K562 (cell line): Measurements from ENCODE around the gene ATP2B1. TPM values are rescaled to one million over a fixed set of nuclear protein-coding genes. Genes with fewer than 3 reads are reported as not detected.

Source experiments
- CBFB ChIP-seq: sonication (generic); formaldehyde crosslinking; IDR thresholded peaks from 2 replicates; pipeline ENCODE4 v1.4.0; 2020; ENCODE audit warnings: mild to moderate bottlenecking, missing genetic modification reagents
- CBX8 ChIP-seq: fragments of 200-600 bp; sonication (generic); IDR thresholded peaks from 2 replicates; pipeline ENCODE4 v1.6.1; 2012; ENCODE audit warnings: borderline replicate concordance, mixed run types, low read depth, mild to moderate bottlenecking, moderate library complexity, mixed read lengths, low read length, control low read depth, inconsistent platforms; ENCODE audit not compliant: poor library complexity, severe bottlenecking; ENCODE audit errors: extremely low read depth
- CEBPB ChIP-seq: fragments of 450-650 bp; IDR thresholded peaks from 2 replicates; pipeline ENCODE4 v1.6.1; 2016; ENCODE audit warnings: missing genetic modification characterization, missing compliant biosample characterization
- CXXC5 ChIP-seq: fragments of 250-450 bp; sonication (Bioruptor Pico); IDR thresholded peaks from 2 replicates; pipeline ENCODE4 v1.8.0; 2022; ENCODE audit warnings: inconsistent platforms, mild to moderate bottlenecking, moderate library complexity
- ETS2 ChIP-seq: IDR thresholded peaks from 2 replicates; pipeline ENCODE4 v1.6.1; 2016; ENCODE audit warnings: borderline replicate concordance, missing genetic modification characterization, mild to moderate bottlenecking, moderate library complexity, missing compliant biosample characterization; ENCODE audit not compliant: poor library complexity, severe bottlenecking
- FIP1L1 ChIP-seq: fragments of 200-400 bp; formaldehyde crosslinking; IDR thresholded peaks from 2 replicates; pipeline ENCODE4 v1.6.1; 2018; ENCODE audit warnings: mild to moderate bottlenecking, low read depth, low read length; ENCODE audit not compliant: poor library complexity, severe bottlenecking
- GABPA ChIP-seq: fragments of 200-800 bp; sonication (Bioruptor generic); conservative IDR thresholded peaks from 2 replicates; pipeline ENCODE4 v1.6.1; 2016; ENCODE audit warnings: low read depth, missing genetic modification characterization, missing compliant biosample characterization
- GTF2A2 ChIP-seq: IDR thresholded peaks from 2 replicates; pipeline ENCODE4 v1.6.1; 2016; ENCODE audit warnings: mild to moderate bottlenecking, missing genetic modification characterization, missing compliant biosample characterization
- HDAC2 ChIP-seq: fragments of 450-650 bp; IDR thresholded peaks from 2 replicates; pipeline ENCODE4 v1.6.1; 2016; ENCODE audit warnings: mild to moderate bottlenecking
- MCM7 ChIP-seq, 2 experiments: fragments of 450-650 bp; IDR thresholded peaks; 2 replicates each; pipeline ENCODE4 v1.6.1; 2016 to 2018
- MYC ChIP-seq, 2 experiments: fragments of 250-450 bp in 1 of 2; sonication (Bioruptor Pico) in 1 of 2; IDR thresholded peaks; 2 replicates each; pipeline versions ENCODE4 v1.5.1 to v1.6.1; 2012 to 2021; ENCODE audit warnings: low read depth in 2 of 2, borderline replicate concordance in 1 of 2, improper control_type of control experiment in 1 of 2, low read length in 1 of 2, mild to moderate bottlenecking in 1 of 2, moderate library complexity in 1 of 2
- SMAD3 ChIP-seq: fragments of 450-650 bp; formaldehyde crosslinking; conservative IDR thresholded peaks from 2 replicates; pipeline ENCODE4 v1.4.0; 2020; ENCODE audit warnings: mild to moderate bottlenecking
- SMARCA4 ChIP-seq: fragments of 450-650 bp; IDR thresholded peaks from 2 replicates; pipeline ENCODE4 v1.6.1; 2016
- SMARCC2 ChIP-seq: fragments of 450-650 bp; IDR thresholded peaks from 2 replicates; pipeline ENCODE4 v1.6.1; 2017; ENCODE audit warnings: antibody characterized with exemption, moderate library complexity, mild to moderate bottlenecking, low read depth
- SMARCE1 ChIP-seq: fragments of 450-650 bp; IDR thresholded peaks from 2 replicates; pipeline ENCODE4 v1.7.1; 2016; ENCODE audit warnings: mild to moderate bottlenecking
- TCF3 ChIP-seq: sonication (generic); formaldehyde crosslinking; IDR thresholded peaks from 2 replicates; pipeline ENCODE4 v1.4.0; 2020; ENCODE audit warnings: mild to moderate bottlenecking, missing genetic modification reagents
- TRIM24 ChIP-seq, 2 experiments: fragments of 450-650 bp; IDR thresholded peaks; 2 replicates each; pipeline ENCODE4 v1.6.1; 2016
- ZNF395 ChIP-seq: fragments of 200-800 bp; sonication (Bioruptor generic); IDR thresholded peaks from 2 replicates; pipeline ENCODE4 v1.6.1; 2017; ENCODE audit warnings: missing genetic modification characterization, missing compliant biosample characterization
- polyA plus RNA-seq, 8 experiments: library from polyadenylated mRNA; depleted of rRNA in 4 of 8; stranded (reverse) in 5 of 8; unstranded in 3 of 8; fragments of >200 nt; fragmentation: Nextera tagmentation in 2 of 8; fragmentation: Illumina TruSeq in 1 of 8; extraction: Ambion mirVana in 2 of 8; extraction: Trizol in 1 of 8; gene quantifications; 2 replicates each; pipeline versions ENCODE4 v1.2.1 to v1.2.3, GENCODE V29; 2011 to 2014; ENCODE audit warnings: inconsistent platforms in 1 of 8, missing spikeins in 1 of 8
- total RNA-seq, 7 experiments: library from RNA; depleted of rRNA in 6 of 7; stranded (reverse); fragments of >200 nt in 6 of 7; fragmentation: Illumina TruSeq in 2 of 7; extraction: Trizol in 2 of 7; gene quantifications; 2 replicates each; pipeline versions ENCODE4 v1.2.1 to v1.2.3, GENCODE V29; 2011 to 2021; ENCODE audit warnings: low replicate concordance in 1 of 7
- TF ChIP-seq, protein P1 (sequence below), 2 experiments: IDR thresholded peaks in 1 of 2; conservative IDR thresholded peaks in 1 of 2; 2 replicates each; pipeline ENCODE4 v1.6.1; 2016; ENCODE audit warnings: low read depth in 2 of 2, mild to moderate bottlenecking in 1 of 2, missing compliant biosample characterization in 1 of 2, missing genetic modification characterization in 1 of 2, moderate library complexity in 1 of 2
- TF ChIP-seq, protein P2 (sequence below): fragments of 450-650 bp; IDR thresholded peaks from 2 replicates; pipeline ENCODE4 v1.6.1; 2016

Gene ATP2B1
- total and polyA plus RNA-seq, 9 of the 15 experiments (the other 6 are each of a cell fraction or from before 2014, with no cell fraction given): 8.6 to 39.0 (median 27.8) TPM

GRCh38 chr12:89733579-89734201 lies 25.1 kb upstream of the ATP2B1 start (continued):
- TF ChIP-seq, protein P1, sequence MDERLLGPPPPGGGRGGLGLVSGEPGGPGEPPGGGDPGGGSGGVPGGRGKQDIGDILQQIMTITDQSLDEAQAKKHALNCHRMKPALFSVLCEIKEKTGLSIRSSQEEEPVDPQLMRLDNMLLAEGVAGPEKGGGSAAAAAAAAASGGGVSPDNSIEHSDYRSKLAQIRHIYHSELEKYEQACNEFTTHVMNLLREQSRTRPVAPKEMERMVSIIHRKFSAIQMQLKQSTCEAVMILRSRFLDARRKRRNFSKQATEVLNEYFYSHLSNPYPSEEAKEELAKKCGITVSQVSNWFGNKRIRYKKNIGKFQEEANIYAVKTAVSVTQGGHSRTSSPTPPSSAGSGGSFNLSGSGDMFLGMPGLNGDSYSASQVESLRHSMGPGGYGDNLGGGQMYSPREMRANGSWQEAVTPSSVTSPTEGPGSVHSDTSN (CRISPR knock-in tag; IDR thresholded peaks at IDR 0.05; ENCODE audit: low read depth): peak; percentile 52
- TF ChIP-seq, protein P1 (tag; conservative IDR thresholded peaks at IDR 0.05; ENCODE audit: low read depth): peak; percentile 28; the same call in 1 of the 2 replicates
- TF ChIP-seq, protein P2, sequence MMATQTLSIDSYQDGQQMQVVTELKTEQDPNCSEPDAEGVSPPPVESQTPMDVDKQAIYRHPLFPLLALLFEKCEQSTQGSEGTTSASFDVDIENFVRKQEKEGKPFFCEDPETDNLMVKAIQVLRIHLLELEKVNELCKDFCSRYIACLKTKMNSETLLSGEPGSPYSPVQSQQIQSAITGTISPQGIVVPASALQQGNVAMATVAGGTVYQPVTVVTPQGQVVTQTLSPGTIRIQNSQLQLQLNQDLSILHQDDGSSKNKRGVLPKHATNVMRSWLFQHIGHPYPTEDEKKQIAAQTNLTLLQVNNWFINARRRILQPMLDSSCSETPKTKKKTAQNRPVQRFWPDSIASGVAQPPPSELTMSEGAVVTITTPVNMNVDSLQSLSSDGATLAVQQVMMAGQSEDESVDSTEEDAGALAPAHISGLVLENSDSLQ: peak; percentile 91
- TF ChIP-seq CBX8 (no peak), CXXC5 (CRISPR knock-in tag) (0 out of 2 replicates have a peak, but pooled peaks have one; percentile 45), GTF2A2 (no peak), MYC (IDR thresholded peaks at IDR 0.05; ENCODE audit: low read depth, low read length) (no peak), MYC (CRISPR knock-in tag; IDR thresholded peaks at IDR 0.05; ENCODE audit: borderline replicate concordance, low read depth) (no peak), GABPA (tag) (0 out of 2 replicates have a peak, but pooled peaks have one; percentile 14), SMARCA4 (peak; percentile 77; the same call in 1 of the 2 replicates), TRIM24 (IDR thresholded peaks at IDR 0.05) (peak; percentile 78 to 81), ETS2 (tag) (no peak), FIP1L1 (no peak), SMARCE1 (peak; percentile 77; the same call in 1 of the 2 replicates), CBFB (0 out of 2 replicates have a peak, but pooled peaks have one; percentile 65), TCF3 (peak; percentile 78), SMAD3 (0 out of 2 replicates have a peak, but pooled peaks have one; percentile 25), MCM7 (IDR thresholded peaks at IDR 0.05) (no peak), CEBPB (tag) (peak; percentile 96), HDAC2 (peak; percentile 78; the same call in 1 of the 2 replicates), SMARCC2 (peak; percentile 40; the same call in 1 of the 2 replicates), ZNF395 (no peak)
